Stimulated activated CD4-positive, alpha-beta T cell treated with anti-CD3 and anti-CD28 coated beads, Interleukin-12 subunit alpha, Interleukin-12 subunit beta, amount 100 ng/mL, for 4 hours (primary cell): ENCODE measurements around the gene PFKFB1.

Source experiments
- DNase-seq: peaks from one replicate; pipeline ENCODE4 v3.0.0-alpha.2; 2020

PFKFB1 gene

GRCh38 chrX:54994099-54994498 lies at the start of gene PFKFB1:
TSS of gene PFKFB1 (minus strand) at chrX:54994188. CDS start at chrX:54994007, 181 bp downstream.
- DNase-seq, result no peak

- no peak for DNase-seq
These were observed 47.5 kb upstream of the PFKFB1 start for GRCh38 chrX:55041514-55041913.

GRCh38 chrX:55039471-55039870 lies 45.5 kb upstream of the PFKFB1 start:
- no peak for DNase-seq

GRCh38 chrX:55033429-55033828 lies 39.4 kb upstream of the PFKFB1 start:
- DNase-seq, result no peak

GRCh38 chrX:55030271-55031205 lies 36.5 kb upstream of the PFKFB1 start, which contains the start of gene ALAS2:
TSS of gene ALAS2 (minus strand) at chrX:55030977. CDS start at chrX:55026000, 4,977 bp downstream.
- DNase-seq, result no peak

GRCh38 chrX:55029291-55029690 lies 35.3 kb upstream of the PFKFB1 start:
- no peak for DNase-seq

GRCh38 chrX:55028611-55029010 lies 34.6 kb upstream of the PFKFB1 start:
- DNase-seq, result no peak

GRCh38 chrX:55028040-55028439 lies 34.1 kb upstream of the PFKFB1 start:
- no peak for DNase-seq

- DNase-seq, result no peak
These were observed 32.9 kb upstream of the PFKFB1 start for GRCh38 chrX:55026840-55027239.

GRCh38 chrX:55026143-55026542 lies 32.2 kb upstream of the PFKFB1 start:
- no peak for DNase-seq

GRCh38 chrX:55014897-55015299 lies 20.9 kb upstream of the PFKFB1 start:
- DNase-seq, result no peak

- no peak for DNase-seq
These were observed 17.3 kb upstream of the PFKFB1 start for GRCh38 chrX:55011294-55011693.

GRCh38 chrX:55008571-55009358 lies 14.8 kb upstream of the PFKFB1 start:
- no peak for DNase-seq

- no peak for DNase-seq
These were observed 13.7 kb upstream of the PFKFB1 start for GRCh38 chrX:55007656-55008055.

GRCh38 chrX:55006827-55007621 lies 13.0 kb upstream of the PFKFB1 start:
- DNase-seq, result no peak

- no peak for DNase-seq
These were observed 11.3 kb upstream of the PFKFB1 start for GRCh38 chrX:55005256-55005655.

- DNase-seq, result no peak
These were observed 10.2 kb upstream of the PFKFB1 start for GRCh38 chrX:55004231-55004630.

- peak; percentile 78 for DNase-seq
These were observed 6.0 kb upstream of the PFKFB1 start, which contains the start of gene APEX2 for GRCh38 chrX:54999717-55000598. TSS of gene APEX2 (plus strand) at chrX:55000363. CDS start at chrX:55000423, 60 bp downstream.

GRCh38 chrX:54995621-54996020 lies 1.6 kb upstream of the PFKFB1 start:
- no peak for DNase-seq

GRCh38 chrX:54994668-54995351 lies 822 bp upstream of the PFKFB1 start:
- no peak for DNase-seq
